Cerebellar cortex (tissue), 1 donor: Measurements from ENCODE around the gene CLDN16.

Source experiments
- DNase-seq: peaks from one replicate; pipeline ENCODE4 v3.0.0-alpha.2; 2015; ENCODE audit warnings: low spot score

Gene CLDN16

DNA sequence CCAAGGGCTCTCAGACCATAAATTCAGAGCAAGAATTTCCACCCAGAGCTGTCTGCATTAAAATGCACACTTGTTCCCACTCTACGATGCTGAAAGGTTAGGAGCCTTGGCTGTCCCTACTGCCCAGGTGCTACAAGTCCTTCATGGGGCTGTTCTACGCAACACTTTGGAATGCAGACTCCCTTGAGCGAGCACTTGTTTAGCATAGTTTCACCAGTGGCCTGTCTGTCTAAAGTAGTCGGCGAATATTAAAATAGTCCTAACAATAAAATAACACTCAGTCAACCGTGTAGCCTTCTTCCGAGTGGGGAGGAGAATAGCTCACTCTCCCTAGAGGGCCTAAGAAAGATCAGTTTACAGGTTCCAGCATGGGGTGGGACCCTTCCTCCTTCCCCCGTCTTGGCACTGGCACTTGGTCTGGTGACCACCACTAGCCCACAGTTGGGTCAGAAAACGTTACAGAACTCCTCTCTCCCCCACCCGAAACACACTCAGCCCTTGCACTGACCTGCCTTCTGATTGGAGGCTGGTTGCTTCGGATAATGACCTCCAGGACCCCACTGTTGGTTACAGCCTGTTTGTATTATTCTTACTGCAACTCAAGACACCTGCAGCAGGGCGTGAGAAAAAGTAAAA lies at the start of gene CLDN16:
Gene CLDN16 (plus strand): TSS at position 586 of the 636 bp plus-strand sequence. CDS start 167 bp downstream, outside the sequence.
- no peak for DNase-seq

DNA sequence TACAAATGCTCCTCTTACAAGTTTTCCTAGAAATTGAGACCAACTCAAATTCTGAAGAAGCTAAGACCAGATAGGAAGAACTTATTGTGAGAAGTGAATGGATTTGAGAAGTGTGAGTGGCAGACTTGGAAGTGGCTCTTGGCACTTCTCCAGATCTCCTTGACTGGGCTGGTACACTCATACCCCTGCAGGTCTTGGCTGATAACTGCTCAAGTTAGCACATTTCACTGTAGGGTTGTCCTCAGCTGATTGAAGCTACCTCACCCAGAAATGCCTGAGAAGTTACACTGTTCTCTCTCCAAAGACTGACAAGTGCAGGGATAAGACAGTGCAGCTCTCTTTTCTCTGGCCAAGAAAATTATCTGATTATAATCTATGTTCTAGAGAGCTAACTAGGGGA lies 49.2 kb upstream of the CLDN16 start:
- DNase-seq = no peak

DNA sequence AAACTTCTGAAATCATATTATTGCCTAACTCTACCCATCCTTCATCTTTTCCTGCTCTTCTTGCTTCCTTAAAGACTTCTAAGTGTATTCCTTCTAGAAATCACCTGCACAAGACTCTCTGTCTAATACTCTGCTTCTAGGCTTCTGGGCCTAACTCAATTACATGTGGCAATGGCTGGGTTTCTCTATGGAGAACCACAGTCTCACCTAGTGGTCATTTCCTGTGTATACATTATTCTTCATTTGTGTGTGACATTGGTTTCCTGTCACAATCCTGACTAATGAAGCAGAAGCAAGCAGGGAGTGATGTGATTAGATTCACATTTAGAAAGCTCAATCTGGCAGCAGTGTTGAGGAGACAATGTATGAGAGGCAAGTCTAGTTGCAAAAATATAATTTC lies 48.8 kb upstream of the CLDN16 start:
- DNase-seq = no peak

- no peak for DNase-seq
Measured at GRCh38 chr3:190340071-190340470, 47.9 kb upstream of the CLDN16 start.

- no peak for DNase-seq
Measured at GRCh38 chr3:190345027-190345821, 42.7 kb upstream of the CLDN16 start.

DNA sequence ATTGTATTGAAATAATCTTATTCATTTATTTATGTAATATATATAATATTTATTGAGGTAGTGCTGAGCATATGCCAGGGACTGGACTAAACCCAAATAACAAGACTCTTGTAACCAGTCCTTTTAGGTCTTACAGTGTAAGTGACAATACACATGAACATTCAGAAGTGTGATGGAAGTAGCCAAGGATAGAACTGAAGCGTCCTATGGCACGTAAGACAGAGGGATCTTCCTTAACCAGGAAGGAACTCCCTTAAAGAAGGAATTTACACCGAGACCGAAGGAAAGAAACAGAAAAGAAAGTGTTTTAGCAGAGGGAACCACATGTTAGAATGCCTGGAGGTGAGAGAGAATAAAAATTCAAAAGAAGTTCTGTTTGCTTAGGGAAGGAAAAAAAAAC lies 42.1 kb upstream of the CLDN16 start:
- no peak for DNase-seq

DNA sequence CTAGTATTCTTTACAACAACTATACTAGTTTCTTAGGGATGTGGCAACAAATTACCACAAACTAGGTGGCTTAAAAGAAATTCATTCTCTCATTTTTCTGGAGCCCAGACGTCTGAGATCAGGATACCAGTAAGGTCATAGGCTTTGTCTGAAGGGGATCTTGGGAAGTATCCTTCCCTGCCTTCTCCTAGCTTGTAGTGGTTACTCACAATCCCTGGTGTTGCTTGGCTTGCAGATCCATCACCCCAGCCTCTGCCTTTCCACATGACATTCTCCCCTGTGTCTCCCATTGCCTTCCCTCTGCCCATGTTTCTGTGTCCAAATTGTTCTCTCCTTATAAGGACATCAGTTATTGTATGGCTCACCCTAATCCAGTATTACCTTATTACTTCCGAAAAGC lies 41.4 kb upstream of the CLDN16 start:
- no peak for DNase-seq

GRCh38 chr3:190352861-190353457 lies 35.0 kb upstream of the CLDN16 start:
- no peak for DNase-seq

GRCh38 chr3:190356246-190356645 lies 31.7 kb upstream of the CLDN16 start:
- no peak for DNase-seq

- DNase-seq = no peak
Measured at GRCh38 chr3:190357468-190357867, 30.5 kb upstream of the CLDN16 start.

DNA sequence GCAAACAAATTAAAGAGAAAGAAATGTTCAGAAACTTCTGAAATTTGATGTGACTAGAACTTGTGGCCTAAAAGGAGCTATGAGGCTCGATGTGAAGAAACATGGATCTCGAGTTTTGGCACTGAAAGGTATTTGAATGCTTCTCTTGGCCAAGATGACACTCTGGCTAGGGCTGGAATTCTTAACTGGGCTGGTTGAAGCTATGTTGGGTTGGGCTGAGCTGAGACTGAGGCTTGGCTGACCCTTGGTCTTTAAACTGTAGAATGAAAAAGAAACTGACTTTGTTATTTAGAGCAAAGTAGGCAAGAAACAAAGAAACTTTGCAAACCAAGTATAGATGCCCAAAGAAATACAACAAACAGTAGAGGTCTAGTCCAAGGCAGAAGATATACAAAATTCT lies 28.1 kb upstream of the CLDN16 start:
- DNase-seq = no peak

- DNase-seq = no peak
Measured at GRCh38 chr3:190360228-190360627, 27.7 kb upstream of the CLDN16 start.

DNA sequence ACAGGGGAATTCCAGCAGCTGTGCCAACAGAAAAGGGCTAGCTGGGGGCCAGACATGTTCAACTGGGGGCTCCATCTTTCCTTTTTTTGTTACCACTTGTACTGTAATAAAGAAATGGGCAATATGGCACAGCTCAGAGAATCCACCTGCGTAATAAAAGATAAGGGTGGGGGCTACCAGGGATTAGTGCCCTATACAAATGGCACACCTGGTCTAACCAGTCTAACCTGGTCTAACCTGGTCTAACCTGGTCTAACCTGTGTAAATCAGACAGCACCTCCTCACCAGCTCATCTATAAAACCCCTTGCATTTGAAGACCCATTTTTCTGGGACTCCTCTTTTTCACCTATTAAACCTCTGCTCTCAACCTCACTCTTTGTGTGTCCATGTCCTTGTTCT lies 26.2 kb upstream of the CLDN16 start:
- DNase-seq = no peak

DNA sequence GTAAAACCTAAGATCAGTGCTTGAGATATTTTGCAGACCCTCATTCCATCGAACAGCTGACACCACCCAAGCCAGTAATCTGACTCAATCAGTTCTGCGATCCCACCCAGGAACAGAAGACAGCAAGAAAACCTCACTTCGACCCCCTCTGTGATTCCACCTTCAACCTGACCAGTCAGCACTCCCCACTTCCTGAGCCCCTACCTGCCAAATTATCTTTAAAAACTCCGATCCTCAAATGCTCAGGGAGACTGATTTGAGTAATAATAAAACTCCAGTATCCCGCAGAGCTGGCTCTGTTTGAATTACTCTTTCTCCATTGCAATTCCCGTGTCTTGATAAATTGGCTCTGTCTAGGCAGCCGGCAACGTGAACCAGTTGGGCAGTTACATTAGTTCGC lies 25.7 kb upstream of the CLDN16 start:
- no peak for DNase-seq

DNA sequence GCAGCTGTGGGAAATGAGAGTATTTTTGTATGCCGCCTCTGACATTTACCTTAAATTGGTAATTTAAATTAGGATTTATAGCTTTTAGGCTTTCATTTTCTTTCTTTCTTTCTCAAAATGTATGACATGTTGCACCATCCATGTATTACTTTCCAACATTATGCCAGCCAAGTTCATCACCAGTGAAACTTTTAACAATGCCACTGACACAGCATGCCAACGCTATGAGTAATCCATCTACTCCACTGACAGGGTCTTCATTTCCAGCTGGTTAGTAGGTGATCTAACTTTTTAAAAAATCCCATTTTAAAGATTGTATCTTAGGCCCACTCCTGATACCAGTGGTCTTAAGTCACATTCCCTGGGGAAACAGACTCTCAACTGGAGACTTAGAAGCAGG lies 21.8 kb upstream of the CLDN16 start:
- DNase-seq = no peak

DNA sequence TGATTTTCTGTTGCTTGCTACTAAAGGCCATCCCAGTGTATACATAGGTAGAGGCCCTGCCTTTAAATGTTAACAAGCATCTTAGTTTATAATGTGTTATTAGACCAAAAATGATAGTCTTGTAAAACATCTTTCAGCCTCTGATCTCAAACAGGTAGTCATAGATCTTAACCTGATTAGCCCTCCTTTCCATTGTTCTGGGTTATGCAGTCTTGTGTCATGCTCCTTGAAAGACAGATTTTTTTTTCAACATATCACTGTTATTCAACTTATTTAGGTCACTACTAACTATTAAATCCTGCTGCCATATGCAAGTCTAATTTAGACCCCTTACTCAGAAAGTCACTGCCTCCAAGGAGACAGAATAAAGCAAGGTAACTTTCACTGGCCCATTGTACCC lies 19.1 kb upstream of the CLDN16 start:
- no peak for DNase-seq

DNA sequence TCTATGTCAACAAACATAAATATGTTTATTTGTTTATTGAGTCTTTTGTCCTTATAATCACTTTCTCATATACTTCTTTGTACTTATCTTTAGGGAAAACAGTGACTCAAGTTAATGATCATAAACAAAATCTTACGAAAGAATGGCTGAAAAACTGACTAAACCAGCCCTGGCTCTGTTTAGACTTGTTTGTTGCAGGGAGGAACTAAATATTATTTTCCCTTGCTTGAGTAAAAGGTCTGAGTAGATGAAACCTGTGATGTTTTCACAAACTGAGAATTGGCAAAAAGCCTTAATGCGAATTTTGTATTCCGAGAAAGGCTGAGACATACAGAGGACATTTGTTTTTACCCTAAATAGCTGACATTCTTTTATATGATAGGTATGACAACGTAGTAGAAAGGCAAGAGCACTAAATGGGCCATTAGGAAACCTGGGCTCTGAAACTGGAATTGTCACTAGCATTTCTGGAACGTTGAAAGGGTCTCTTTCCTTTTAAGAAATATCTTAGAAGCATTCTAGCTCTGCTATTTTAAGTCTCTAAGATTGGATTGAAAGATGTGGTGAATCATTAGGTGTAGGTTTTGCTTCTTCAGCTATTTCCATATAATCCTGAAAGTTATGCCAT lies 18.2 kb upstream of the CLDN16 start:
- no peak for DNase-seq

DNA sequence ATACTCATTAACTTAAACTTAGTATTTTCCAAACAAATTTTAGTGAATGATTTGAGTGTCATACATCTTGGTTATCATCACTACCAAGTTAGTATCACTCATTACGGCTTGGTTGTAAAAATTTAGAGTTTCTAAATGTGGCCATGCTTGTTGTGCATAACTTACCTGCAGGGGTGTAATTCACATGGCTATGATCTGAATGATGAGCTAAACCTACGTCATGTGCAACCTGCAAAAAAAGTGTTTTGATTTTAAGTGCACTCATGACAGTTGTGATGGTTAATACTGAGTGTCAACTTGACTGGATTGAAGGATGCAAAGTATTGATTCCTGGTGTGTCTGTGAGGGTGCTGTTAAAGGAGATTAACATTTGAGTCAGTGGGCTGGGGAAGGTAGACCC lies 17.6 kb upstream of the CLDN16 start:
- DNase-seq = no peak

DNA sequence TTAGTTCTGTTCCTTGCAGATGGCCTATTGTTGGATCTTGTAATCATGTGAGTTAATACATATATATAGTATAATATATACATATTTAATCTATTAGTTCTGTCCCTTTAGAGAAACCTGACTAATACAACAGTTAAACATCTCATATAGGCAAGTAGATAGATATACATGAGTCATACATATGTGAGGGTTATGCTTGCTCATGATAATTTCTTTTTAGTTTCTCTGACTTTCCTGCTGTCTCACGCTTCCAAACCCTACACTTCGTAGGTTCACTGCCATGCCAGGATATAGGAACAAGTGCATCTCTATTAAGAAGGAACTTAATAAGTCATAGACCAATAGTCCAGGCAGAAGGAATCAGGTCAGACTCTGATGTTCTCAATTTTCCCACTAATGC lies 16.8 kb upstream of the CLDN16 start:
- no peak for DNase-seq

GRCh38 chr3:190375246-190375645 lies 12.7 kb upstream of the CLDN16 start:
- no peak for DNase-seq

GRCh38 chr3:190375671-190376070 lies 12.3 kb upstream of the CLDN16 start:
- DNase-seq = no peak

GRCh38 chr3:190378240-190378891 lies 9.6 kb upstream of the CLDN16 start:
- no peak for DNase-seq
